GM12873 (cell line): ENCODE measurements around the gene PLD1.

Experiments used
- CTCF ChIP-seq: IDR thresholded peaks from 2 replicates; pipeline ENCODE4 v1.5.1; 2012; ENCODE audit warnings: low read depth, mild to moderate bottlenecking, moderate library complexity, low read length, control low read depth; ENCODE audit not compliant: insufficient read depth; ENCODE audit errors: missing control alignments

Gene PLD1

GRCh38 chr3:171727288-171727687, 83.0 kb downstream of the PLD1 start:
- no peak for TF ChIP-seq CTCF

GRCh38 chr3:171718493-171719185, 91.6 kb downstream of the PLD1 start:
- no peak for TF ChIP-seq CTCF

- TF ChIP-seq CTCF: no peak
Measured at GRCh38 chr3:171715155-171715554, 95.1 kb downstream of the PLD1 start.

GRCh38 chr3:171712171-171712938, 97.9 kb downstream of the PLD1 start:
- TF ChIP-seq CTCF: no peak

GRCh38 chr3:171711461-171712170, 98.7 kb downstream of the PLD1 start:
- no peak for TF ChIP-seq CTCF

- no peak for TF ChIP-seq CTCF
Measured at GRCh38 chr3:171710359-171710758, 99.9 kb downstream of the PLD1 start.

GRCh38 chr3:171704814-171705213, 105.5 kb downstream of the PLD1 start:
- no peak for TF ChIP-seq CTCF
